GM23338 (cell line): Measurements from ENCODE around the gene TENT5C. TPM values are rescaled to one million over a fixed set of nuclear protein-coding genes. Genes with fewer than 3 reads are reported as not detected.

Experiments
- ATAC-seq: fragments of 200-7000 bp; cut with Tn5 transposase; 3 replicates; pipeline ENCODE4 v1.9.1; 2020
- DNase-seq: peaks from one replicate; pipeline ENCODE4 v3.0.0-alpha.2; 2015; ENCODE audit warnings: low spot score
- H2AFZ ChIP-seq: fragments of 200-600 bp; sonication (generic); 2 replicates; pipeline ENCODE4 v1.8.0; 2016; ENCODE audit warnings: antibody characterized with exemption, mild to moderate bottlenecking, moderate library complexity
- H3F3A ChIP-seq: fragments of 200-600 bp; sonication (generic); replicated peaks from 2 replicates; pipeline ENCODE4 v1.8.0; 2017; ENCODE audit warnings: antibody characterized with exemption, mixed run types, low read depth
- H3K27ac ChIP-seq: fragments of 200-600 bp; sonication (generic); 2 replicates; pipeline ENCODE4 v1.6.1; 2016; ENCODE audit warnings: low read depth
- H3K27me3 ChIP-seq: fragments of 200-600 bp; sonication (generic); 2 replicates; pipeline ENCODE4 v1.8.0; 2016; ENCODE audit warnings: mild to moderate bottlenecking, mixed run types, moderate library complexity; ENCODE audit not compliant: insufficient read depth
- H3K36me3 ChIP-seq: fragments of 200-600 bp; sonication (generic); 2 replicates; pipeline ENCODE4 v1.8.0; 2016; ENCODE audit warnings: mild to moderate bottlenecking; ENCODE audit not compliant: insufficient read depth
- H3K4me1 ChIP-seq: fragments of 200-600 bp; sonication (generic); 2 replicates; pipeline ENCODE4 v1.8.0; 2016; ENCODE audit warnings: mild to moderate bottlenecking, moderate library complexity; ENCODE audit not compliant: insufficient read depth
- H3K4me2 ChIP-seq: fragments of 200-600 bp; sonication (generic); 2 replicates; pipeline ENCODE4 v1.7.1; 2017; ENCODE audit warnings: mixed run types
- H3K4me3 ChIP-seq: fragments of 200-600 bp; sonication (generic); 2 replicates; pipeline ENCODE4 v1.6.1; 2016; ENCODE audit warnings: mixed run types
- H3K79me2 ChIP-seq: fragments of 200-600 bp; sonication (generic); replicated peaks from 2 replicates; pipeline ENCODE4 v1.8.0; 2017; ENCODE audit warnings: mild to moderate bottlenecking; ENCODE audit not compliant: insufficient read depth
- H3K9me2 ChIP-seq: fragments of 200-600 bp; sonication (generic); 2 replicates; pipeline ENCODE4 v1.8.0; 2017; ENCODE audit not compliant: insufficient read depth
- H4K20me1 ChIP-seq: fragments of 200-600 bp; sonication (generic); replicated peaks from 2 replicates; pipeline ENCODE4 v1.8.0; 2017; ENCODE audit warnings: mild to moderate bottlenecking; ENCODE audit not compliant: insufficient read depth
- H3K27ac Mint-ChIP-seq: 2 replicates; pipeline ENCODE4 v1.8.0; 2020; ENCODE audit warnings: inconsistent platforms, mild to moderate bottlenecking, moderate library complexity, mixed read lengths
- H3K27me3 Mint-ChIP-seq: 3 replicates; pipeline ENCODE4 v1.8.0; 2022; ENCODE audit warnings: low read depth, mild to moderate bottlenecking, moderate library complexity, mixed read lengths, inconsistent platforms; ENCODE audit not compliant: insufficient read depth, poor library complexity
- H3K36me3 Mint-ChIP-seq: 3 replicates; pipeline ENCODE4 v1.8.0; 2021; ENCODE audit warnings: low read depth, mild to moderate bottlenecking, inconsistent platforms, moderate library complexity, mixed read lengths
- H3K4me1 Mint-ChIP-seq: 3 replicates; pipeline ENCODE4 v1.8.0; 2020; ENCODE audit warnings: mild to moderate bottlenecking, inconsistent platforms, mixed read lengths
- H3K4me3 Mint-ChIP-seq: 3 replicates; pipeline ENCODE4 v1.8.0; 2021; ENCODE audit warnings: moderate library complexity, mild to moderate bottlenecking, inconsistent platforms, mixed read lengths
- H3K9me3 Mint-ChIP-seq: 3 replicates; pipeline ENCODE4 v1.8.0; 2020; ENCODE audit warnings: moderate library complexity, mild to moderate bottlenecking, inconsistent platforms, mixed read lengths
- CREB1 ChIP-seq: fragments of 250-450 bp; sonication (Bioruptor Pico); IDR thresholded peaks from 2 replicates; pipeline ENCODE4 v1.5.0; 2020; ENCODE audit warnings: low read depth, mild to moderate bottlenecking, moderate library complexity
- EZH2 ChIP-seq: fragments of 200-600 bp; sonication (generic); IDR thresholded peaks from one replicate; pipeline ENCODE4 v1.8.0; 2017; ENCODE audit warnings: antibody characterized with exemption, mild to moderate bottlenecking, low read depth; ENCODE audit not compliant: unreplicated experiment
- EZH2phosphoT487 ChIP-seq: fragments of 200-600 bp; sonication (generic); IDR thresholded peaks from one replicate; pipeline ENCODE4 v1.8.1; 2018; ENCODE audit warnings: antibody characterized with exemption; ENCODE audit not compliant: unreplicated experiment
- JUNB ChIP-seq: IDR thresholded peaks from one replicate; pipeline ENCODE4 v1.6.1; 2016; ENCODE audit warnings: antibody characterized with exemption; ENCODE audit not compliant: unreplicated experiment
- NANOG ChIP-seq: IDR thresholded peaks from 2 replicates; pipeline ENCODE4 v1.6.1; 2016; ENCODE audit warnings: antibody characterized with exemption, borderline replicate concordance
- POLR2AphosphoS5 ChIP-seq: IDR thresholded peaks from 2 replicates; pipeline ENCODE4 v1.6.1; 2016; ENCODE audit warnings: antibody characterized with exemption, low read depth
- STAT1 ChIP-seq: IDR thresholded peaks from one replicate; pipeline ENCODE4 v1.6.1; 2016; ENCODE audit warnings: antibody characterized with exemption; ENCODE audit not compliant: unreplicated experiment
- ZNF114 ChIP-seq: fragments of 250-450 bp; sonication (Bioruptor Pico); IDR thresholded peaks from 2 replicates; pipeline ENCODE4 v1.5.0; 2020; ENCODE audit warnings: mild to moderate bottlenecking, moderate library complexity
- ZNF331 ChIP-seq: fragments of 250-450 bp; sonication (Bioruptor Pico); IDR thresholded peaks from 2 replicates; pipeline ENCODE4 v1.5.0; 2020; ENCODE audit warnings: low read depth, mild to moderate bottlenecking, moderate library complexity
- polyA plus RNA-seq: library from polyadenylated mRNA; unstranded; fragments of >200 nt; fragmentation: Nextera tagmentation; extraction: Ambion mirVana; gene quantifications from 2 replicates; pipeline ENCODE4 v1.2.1, GENCODE V29; 2016
- total RNA-seq: library from RNA; depleted of rRNA; stranded (reverse); fragments of >200 nt; shearing (Covaris generic); gene quantifications from 2 replicates; pipeline ENCODE4 v1.2.3, GENCODE V29; 2014
- TF ChIP-seq, protein P1 (sequence below): IDR thresholded peaks from one replicate; pipeline ENCODE4 v1.6.1; 2018; ENCODE audit warnings: antibody characterized with exemption; ENCODE audit not compliant: unreplicated experiment
- TF ChIP-seq, protein P2 (sequence below), 2 experiments: fragments of 200-600 bp in 1 of 2; sonication (generic) in 1 of 2; conservative IDR thresholded peaks; 2 replicates each; pipeline versions ENCODE4 v1.5.1 to v1.6.1; 2016 to 2017; ENCODE audit warnings: antibody characterized with exemption in 2 of 2, low read depth in 2 of 2, mild to moderate bottlenecking in 2 of 2, moderate library complexity in 1 of 2
- TF ChIP-seq, protein P3 (sequence below): IDR thresholded peaks from 2 replicates; pipeline ENCODE4 v1.6.1; 2016; ENCODE audit warnings: antibody characterized with exemption

The TENT5C gene
- total and polyA plus RNA-seq, 2 experiments from 2014 or later = 0.23 to 0.80 TPM

DNA sequence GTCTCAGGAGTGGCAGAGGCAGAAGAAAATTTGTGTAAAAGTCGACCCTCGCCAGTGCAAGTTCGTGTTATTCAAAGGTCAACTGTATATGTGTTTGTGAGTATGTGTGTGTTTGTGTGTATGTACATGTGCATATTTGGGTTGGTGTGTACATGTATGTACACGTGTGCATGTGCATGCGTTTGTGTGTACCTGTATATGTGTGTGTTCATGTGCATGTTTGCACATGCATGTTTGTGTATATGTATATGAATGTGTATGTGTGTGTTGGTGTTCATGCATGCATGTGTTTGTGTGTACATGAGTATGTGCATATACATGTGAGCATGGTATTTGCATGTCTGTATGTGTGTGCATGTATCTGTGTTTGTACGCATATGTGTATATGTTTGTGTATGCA lies 21.7 kb upstream of the TENT5C start:
- peaks cover 8% of the 10 kb centered on the region for H3K27me3 Mint-ChIP-seq
- H3K4me1 Mint-ChIP-seq = no peaks in the 10 kb centered on the region; the same call in 2 of the 3 replicates
- H3K27me3 ChIP-seq = no peaks in the 10 kb centered on the region
- no peaks in the 10 kb centered on the region for H3K4me1 ChIP-seq
- no peak overlapping the region for H2AFZ ChIP-seq
- no peak for DNase-seq
- H3K36me3 Mint-ChIP-seq = no peaks in the 10 kb centered on the region; the same call in 2 of the 3 replicates
- H3K36me3 ChIP-seq = no peaks in the 10 kb centered on the region
- no peak overlapping the region for H3K4me2 ChIP-seq
- no peak for ATAC-seq
- H3K9me3 Mint-ChIP-seq = no peaks in the 10 kb centered on the region; the same call in 2 of the 3 replicates
- TF ChIP-seq EZH2phosphoT487 = no peak
- TF ChIP-seq POLR2AphosphoS5 = no peak
- TF ChIP-seq STAT1 = no peak
- no peak for TF ChIP-seq CREB1 (CRISPR knock-in tag)
- TF ChIP-seq ZNF331 (CRISPR knock-in tag) = no peak
- TF ChIP-seq JUNB = no peak
- H3K4me3 ChIP-seq = no peak overlapping the region
- no peaks in the 10 kb centered on the region for H3F3A ChIP-seq
- H3K4me3 Mint-ChIP-seq = no peak overlapping the region
- no peaks in the 10 kb centered on the region for H3K79me2 ChIP-seq
- no peaks in the 10 kb centered on the region for H3K9me2 ChIP-seq
- H4K20me1 ChIP-seq = no peaks in the 10 kb centered on the region
- H3K27ac Mint-ChIP-seq = no peak overlapping the region
- no peak overlapping the region for H3K27ac ChIP-seq

DNA sequence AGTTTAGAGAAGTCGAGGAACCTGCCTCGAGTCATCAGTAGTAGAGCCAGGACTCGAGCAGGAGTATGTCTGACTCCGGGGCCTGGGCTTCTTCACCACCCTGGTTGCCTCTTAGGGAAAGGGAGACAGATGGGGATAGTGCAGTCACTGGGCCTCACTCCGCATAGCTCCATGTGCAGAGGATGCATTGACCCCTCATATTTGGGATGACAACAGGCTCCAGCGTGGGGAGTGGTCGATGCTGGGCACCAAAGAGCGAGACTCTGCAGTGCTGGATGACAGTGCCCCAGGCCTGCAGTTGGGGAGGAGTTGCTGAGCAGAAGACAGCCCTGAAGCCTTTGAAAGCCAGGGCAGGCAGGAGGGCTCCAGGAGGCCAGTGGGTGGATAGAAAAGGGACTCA lies 20.8 kb upstream of the TENT5C start:
- Histone ChIP-seq H2AFZ (no peak overlapping the region), H3K36me3 (no peaks in the 10 kb centered on the region), H3K27me3 (no peaks in the 10 kb centered on the region), H3K4me1 (no peaks in the 10 kb centered on the region), H3K27ac (no peak overlapping the region), H3K79me2 (no peaks in the 10 kb centered on the region), H3F3A (no peaks in the 10 kb centered on the region), H3K9me2 (no peaks in the 10 kb centered on the region), H3K4me2 (no peak overlapping the region), H4K20me1 (no peaks in the 10 kb centered on the region), H3K4me3 (no peak overlapping the region)
- H3K36me3 Mint-ChIP-seq = no peaks in the 10 kb centered on the region; the same call in 2 of the 3 replicates
- no peak overlapping the region for H3K27ac Mint-ChIP-seq
- H3K9me3 Mint-ChIP-seq = no peaks in the 10 kb centered on the region; the same call in 2 of the 3 replicates
- H3K4me3 Mint-ChIP-seq = no peak overlapping the region
- DNase-seq = no peak
- H3K27me3 Mint-ChIP-seq = peaks cover 7% of the 10 kb centered on the region
- H3K4me1 Mint-ChIP-seq = no peaks in the 10 kb centered on the region; the same call in 2 of the 3 replicates
- no peak for ATAC-seq
- TF ChIP-seq, protein P1, sequence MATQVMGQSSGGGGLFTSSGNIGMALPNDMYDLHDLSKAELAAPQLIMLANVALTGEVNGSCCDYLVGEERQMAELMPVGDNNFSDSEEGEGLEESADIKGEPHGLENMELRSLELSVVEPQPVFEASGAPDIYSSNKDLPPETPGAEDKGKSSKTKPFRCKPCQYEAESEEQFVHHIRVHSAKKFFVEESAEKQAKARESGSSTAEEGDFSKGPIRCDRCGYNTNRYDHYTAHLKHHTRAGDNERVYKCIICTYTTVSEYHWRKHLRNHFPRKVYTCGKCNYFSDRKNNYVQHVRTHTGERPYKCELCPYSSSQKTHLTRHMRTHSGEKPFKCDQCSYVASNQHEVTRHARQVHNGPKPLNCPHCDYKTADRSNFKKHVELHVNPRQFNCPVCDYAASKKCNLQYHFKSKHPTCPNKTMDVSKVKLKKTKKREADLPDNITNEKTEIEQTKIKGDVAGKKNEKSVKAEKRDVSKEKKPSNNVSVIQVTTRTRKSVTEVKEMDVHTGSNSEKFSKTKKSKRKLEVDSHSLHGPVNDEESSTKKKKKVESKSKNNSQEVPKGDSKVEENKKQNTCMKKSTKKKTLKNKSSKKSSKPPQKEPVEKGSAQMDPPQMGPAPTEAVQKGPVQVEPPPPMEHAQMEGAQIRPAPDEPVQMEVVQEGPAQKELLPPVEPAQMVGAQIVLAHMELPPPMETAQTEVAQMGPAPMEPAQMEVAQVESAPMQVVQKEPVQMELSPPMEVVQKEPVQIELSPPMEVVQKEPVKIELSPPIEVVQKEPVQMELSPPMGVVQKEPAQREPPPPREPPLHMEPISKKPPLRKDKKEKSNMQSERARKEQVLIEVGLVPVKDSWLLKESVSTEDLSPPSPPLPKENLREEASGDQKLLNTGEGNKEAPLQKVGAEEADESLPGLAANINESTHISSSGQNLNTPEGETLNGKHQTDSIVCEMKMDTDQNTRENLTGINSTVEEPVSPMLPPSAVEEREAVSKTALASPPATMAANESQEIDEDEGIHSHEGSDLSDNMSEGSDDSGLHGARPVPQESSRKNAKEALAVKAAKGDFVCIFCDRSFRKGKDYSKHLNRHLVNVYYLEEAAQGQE = no peak
- TF ChIP-seq CREB1 (CRISPR knock-in tag) = no peak
- TF ChIP-seq STAT1 = no peak
- TF ChIP-seq, protein P2, sequence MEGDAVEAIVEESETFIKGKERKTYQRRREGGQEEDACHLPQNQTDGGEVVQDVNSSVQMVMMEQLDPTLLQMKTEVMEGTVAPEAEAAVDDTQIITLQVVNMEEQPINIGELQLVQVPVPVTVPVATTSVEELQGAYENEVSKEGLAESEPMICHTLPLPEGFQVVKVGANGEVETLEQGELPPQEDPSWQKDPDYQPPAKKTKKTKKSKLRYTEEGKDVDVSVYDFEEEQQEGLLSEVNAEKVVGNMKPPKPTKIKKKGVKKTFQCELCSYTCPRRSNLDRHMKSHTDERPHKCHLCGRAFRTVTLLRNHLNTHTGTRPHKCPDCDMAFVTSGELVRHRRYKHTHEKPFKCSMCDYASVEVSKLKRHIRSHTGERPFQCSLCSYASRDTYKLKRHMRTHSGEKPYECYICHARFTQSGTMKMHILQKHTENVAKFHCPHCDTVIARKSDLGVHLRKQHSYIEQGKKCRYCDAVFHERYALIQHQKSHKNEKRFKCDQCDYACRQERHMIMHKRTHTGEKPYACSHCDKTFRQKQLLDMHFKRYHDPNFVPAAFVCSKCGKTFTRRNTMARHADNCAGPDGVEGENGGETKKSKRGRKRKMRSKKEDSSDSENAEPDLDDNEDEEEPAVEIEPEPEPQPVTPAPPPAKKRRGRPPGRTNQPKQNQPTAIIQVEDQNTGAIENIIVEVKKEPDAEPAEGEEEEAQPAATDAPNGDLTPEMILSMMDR (conservative IDR thresholded peaks at IDR 0.05; ENCODE audit: low read depth in 2 of 2) = no peak
- TF ChIP-seq NANOG = no peak
- no peak for TF ChIP-seq EZH2
- no peak for TF ChIP-seq EZH2phosphoT487
- TF ChIP-seq, protein P3, sequence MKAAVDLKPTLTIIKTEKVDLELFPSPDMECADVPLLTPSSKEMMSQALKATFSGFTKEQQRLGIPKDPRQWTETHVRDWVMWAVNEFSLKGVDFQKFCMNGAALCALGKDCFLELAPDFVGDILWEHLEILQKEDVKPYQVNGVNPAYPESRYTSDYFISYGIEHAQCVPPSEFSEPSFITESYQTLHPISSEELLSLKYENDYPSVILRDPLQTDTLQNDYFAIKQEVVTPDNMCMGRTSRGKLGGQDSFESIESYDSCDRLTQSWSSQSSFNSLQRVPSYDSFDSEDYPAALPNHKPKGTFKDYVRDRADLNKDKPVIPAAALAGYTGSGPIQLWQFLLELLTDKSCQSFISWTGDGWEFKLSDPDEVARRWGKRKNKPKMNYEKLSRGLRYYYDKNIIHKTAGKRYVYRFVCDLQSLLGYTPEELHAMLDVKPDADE = no peak
- TF ChIP-seq ZNF331 (CRISPR knock-in tag) = no peak
- TF ChIP-seq POLR2AphosphoS5 = no peak
- no peak for TF ChIP-seq ZNF114
